ENCODE results near the gene HSPA1B.

- TF ChIP-seq CTCF (IDR thresholded peaks at IDR 0.05), result no peak; the same call in 1 of the 2 replicates
- peak; percentile 90 for TF ChIP-seq POLR2AphosphoS5 (IDR thresholded peaks at IDR 0.05; ENCODE audit: low read depth, low read length)
- TF ChIP-seq TCF7L2 (IDR thresholded peaks at IDR 0.05; ENCODE audit: low read depth, low read length), result no peak
Measured at GRCh38 chr6:31806470-31807272, 20.9 kb upstream of the HSPA1B start, which contains the start of gene LSM2.

All from Panc1 (cell line).